HCT116 (cell line): Measurements from ENCODE around the gene CEACAM19. TPM values are rescaled to one million over a fixed set of nuclear protein-coding genes. Genes with fewer than 3 reads are reported as not detected.
A peak's percentile ranks its signal among the peaks of the same experiment; 100 is the strongest.

Experiments used
- ATAC-seq: fragments of 200-7000 bp; cut with Tn5 transposase; 2 replicates; pipeline ENCODE4 v1.9.1; 2020; ENCODE audit warnings: mild to moderate bottlenecking, moderate library complexity
- BruUV-seq: library from RNA; stranded (reverse); fragments of 400-500 nt; replicated peaks from 2 replicates; lab custom pipeline; 2021; lab: Mats Ljungman, UMichigan
- CTCF ChIA-PET: fragments of 300-600 bp; sonication (Branson Sonifier 250); formaldehyde crosslinking; loops from one replicate; lab custom pipeline; 2021; ENCODE audit warnings: antibody characterized with exemption; lab: Charles Lee
- POLR2A ChIA-PET: fragments of 300-600, 350-600 bp; sonication (Branson Sonifier 250); formaldehyde crosslinking; loops from one replicate; lab custom pipeline; 2021; ENCODE audit warnings: antibody characterized with exemption; lab: Charles Lee
- RAD21 ChIA-PET, 2 experiments: fragments of 300-600 bp; sonication (Branson Sonifier 250); formaldehyde crosslinking; loops; one replicate each; lab custom pipeline; 2023; ENCODE audit warnings: low total read pairs in 2 of 2; ENCODE audit not compliant: uncharacterized antibody in 2 of 2, unreplicated experiment in 2 of 2, low non-redundant PET in 1 of 2; lab: Charles Lee
- DNase-seq: peaks from one replicate; pipeline ENCODE4 v3.0.0-alpha.2; 2010; ENCODE audit warnings: low read depth, low spot score
- H2AFZ ChIP-seq: fragments of 200-600 bp; shearing (Covaris generic), sonication (generic); 2 replicates; pipeline ENCODE4 v1.6.1; 2017; ENCODE audit warnings: low read depth, mixed run types, mixed read lengths, antibody characterized with exemption, low read length; ENCODE audit not compliant: poor library complexity, severe bottlenecking
- H3K27ac ChIP-seq: 2 replicates; pipeline ENCODE4 v1.5.1; 2012; ENCODE audit warnings: low read depth, low read length
- H3K27me3 ChIP-seq: fragments of 200-600 bp; sonication (generic); 2 replicates; pipeline ENCODE4 v1.6.1; 2016; ENCODE audit warnings: mixed run types, low read length, mixed read lengths; ENCODE audit not compliant: insufficient read depth
- H3K36me3 ChIP-seq, 2 experiments: fragments of 200-500 bp in 1 of 2; fragments of 200-600 bp in 1 of 2; sonication (Bioruptor generic) in 1 of 2; sonication (generic) in 1 of 2; 2 replicates each; pipeline versions ENCODE4 v1.5.1 to v1.6.1; 2014 to 2016; ENCODE audit warnings: low read length in 2 of 2, inconsistent platforms in 1 of 2, mixed read lengths in 1 of 2, mixed run types in 1 of 2; ENCODE audit not compliant: insufficient read depth in 2 of 2, control insufficient read depth in 1 of 2
- H3K4me1 ChIP-seq, 2 experiments: fragments of 200-600 bp in 1 of 2; sonication (generic) in 1 of 2; 2 replicates each; pipeline versions ENCODE4 v1.5.1 to v1.6.1; 2012 to 2017; ENCODE audit warnings: low read length in 2 of 2, inconsistent platforms in 1 of 2, mild to moderate bottlenecking in 1 of 2, mixed read lengths in 1 of 2, mixed run types in 1 of 2, moderate library complexity in 1 of 2; ENCODE audit not compliant: insufficient read depth in 2 of 2, control insufficient read depth in 1 of 2
- H3K4me2 ChIP-seq: fragments of 200-600 bp; sonication (generic); 2 replicates; pipeline ENCODE4 v1.6.1; 2017; ENCODE audit warnings: mixed run types, low read length, mixed read lengths
- H3K4me3 ChIP-seq, 2 experiments: fragments of 200-600 bp in 1 of 2; sonication (generic) in 1 of 2; replicated peaks in 1 of 2; 2 replicates each; pipeline ENCODE4 v1.5.1; 2011 to 2016; ENCODE audit warnings: low read length in 2 of 2, control low read depth in 1 of 2, low read depth in 1 of 2, mild to moderate bottlenecking in 1 of 2, mixed read lengths in 1 of 2, mixed run types in 1 of 2
- H3K79me2 ChIP-seq: fragments of 200-600 bp; sonication (generic); 2 replicates; pipeline ENCODE4 v1.6.1; 2017; ENCODE audit warnings: mild to moderate bottlenecking, mixed run types, low read length, moderate library complexity, mixed read lengths; ENCODE audit not compliant: insufficient read depth
- H3K9ac ChIP-seq: fragments of 200-600 bp; sonication (generic); 2 replicates; pipeline ENCODE4 v1.6.1; 2016; ENCODE audit warnings: low read length, mixed read lengths
- H3K9me2 ChIP-seq: fragments of 200-600 bp; sonication (generic), shearing (Covaris generic); 2 replicates; pipeline ENCODE4 v1.6.1; 2017; ENCODE audit warnings: mixed run types, mild to moderate bottlenecking, moderate library complexity; ENCODE audit not compliant: insufficient read depth
- H3K9me3 ChIP-seq, 2 experiments: fragments of 200-500 bp in 1 of 2; fragments of 200-600 bp in 1 of 2; sonication (Bioruptor generic) in 1 of 2; sonication (generic) in 1 of 2; 2 replicates each; pipeline ENCODE4 v1.6.1; 2014 to 2017; ENCODE audit warnings: low read length in 2 of 2, mixed read lengths in 2 of 2, inconsistent platforms in 1 of 2, low read depth in 1 of 2, mild to moderate bottlenecking in 1 of 2, mixed run types in 1 of 2, moderate library complexity in 1 of 2; ENCODE audit not compliant: control insufficient read depth in 1 of 2, insufficient read depth in 1 of 2
- H4K20me1 ChIP-seq: fragments of 200-600 bp; sonication (generic), shearing (Covaris generic); 2 replicates; pipeline ENCODE4 v1.6.1; 2017; ENCODE audit warnings: mixed run types, mild to moderate bottlenecking, moderate library complexity; ENCODE audit not compliant: insufficient read depth
- CEBPB ChIP-seq: IDR thresholded peaks from 2 replicates; pipeline ENCODE4 v1.6.1; 2012; ENCODE audit warnings: low read depth
- EGR1 ChIP-seq: IDR thresholded peaks from 2 replicates; pipeline ENCODE4 v1.6.1; 2012; ENCODE audit warnings: low read depth
- POLR2AphosphoS5 ChIP-seq: IDR thresholded peaks from 2 replicates; pipeline ENCODE4 v1.6.1; 2011; ENCODE audit warnings: mild to moderate bottlenecking, low read depth, low read length, moderate library complexity
- SIN3A ChIP-seq: IDR thresholded peaks from 2 replicates; pipeline ENCODE4 v1.6.1; 2012; ENCODE audit warnings: low read depth
- SP1 ChIP-seq: IDR thresholded peaks from 2 replicates; pipeline ENCODE4 v1.6.1; 2012; ENCODE audit warnings: low read depth
- TCF7L2 ChIP-seq: IDR thresholded peaks from 2 replicates; pipeline ENCODE4 v1.7.0; 2011; ENCODE audit warnings: borderline replicate concordance, inconsistent platforms; ENCODE audit not compliant: insufficient read depth, insufficient read length; ENCODE audit errors: extremely low read depth
- YY1 ChIP-seq: IDR thresholded peaks from 2 replicates; pipeline ENCODE4 v1.6.1; 2011; ENCODE audit warnings: low read length, low read depth, moderate library complexity, mild to moderate bottlenecking; ENCODE audit not compliant: insufficient replicate concordance; ENCODE audit errors: extremely low read depth
- ZFX ChIP-seq: fragments of 450-650 bp; IDR thresholded peaks from 2 replicates; pipeline ENCODE4 v1.6.1; 2017
- ZNF274 ChIP-seq: fragments of 200-500 bp; sonication (Bioruptor generic); IDR thresholded peaks from 2 replicates; pipeline ENCODE4 v1.6.1; 2014; ENCODE audit warnings: mild to moderate bottlenecking, low read depth, low read length, inconsistent platforms
- intact Hi-C: fragments of 100-400 bp; cut with micrococcal nuclease; formaldehyde crosslinking; loops from 2 replicates; pipeline ENCODE4 v1.10.0; 2022
- total RNA-seq: library from RNA; stranded (reverse); gene quantifications from one replicate; pipeline ENCODE4 v1.2.1, GENCODE V29; 2021; ENCODE audit not compliant: unreplicated experiment
- TF ChIP-seq, protein P1 (sequence below): IDR thresholded peaks from 2 replicates; pipeline ENCODE4 v1.6.1; 2011; ENCODE audit warnings: mild to moderate bottlenecking, low read length, moderate library complexity; ENCODE audit not compliant: insufficient replicate concordance; ENCODE audit errors: extremely low read depth
- TF ChIP-seq, protein P2 (sequence below): IDR thresholded peaks from 2 replicates; pipeline ENCODE4 v1.6.1; 2012
- TF ChIP-seq, protein P3 (sequence below): IDR thresholded peaks from 2 replicates; pipeline ENCODE4 v1.6.1; 2012; ENCODE audit warnings: low read depth

Gene CEACAM19
- total RNA-seq, 1 experiment from 2014 or later, result 4.0 TPM

DNA sequence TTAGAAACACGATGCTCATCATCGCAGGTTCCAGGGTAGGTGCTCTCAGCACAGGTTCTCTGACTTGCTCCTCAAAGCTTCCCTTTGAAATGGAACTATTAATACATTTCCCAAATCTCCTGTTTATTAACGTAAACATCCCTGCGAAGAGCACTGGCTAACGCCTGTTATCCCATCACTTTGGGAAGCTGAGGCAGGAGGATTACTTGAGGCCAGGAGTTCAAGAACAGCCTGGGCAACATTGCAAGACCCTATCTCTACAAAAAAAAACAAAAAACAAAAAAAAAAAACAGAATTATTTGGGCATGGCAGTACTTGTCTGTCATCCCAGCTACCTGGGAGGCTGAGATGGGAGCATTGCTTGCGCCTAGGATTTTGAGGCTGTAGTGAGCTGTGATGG is 46.3 kb downstream of the CEACAM19 start (continued):
- TF ChIP-seq, protein P1, sequence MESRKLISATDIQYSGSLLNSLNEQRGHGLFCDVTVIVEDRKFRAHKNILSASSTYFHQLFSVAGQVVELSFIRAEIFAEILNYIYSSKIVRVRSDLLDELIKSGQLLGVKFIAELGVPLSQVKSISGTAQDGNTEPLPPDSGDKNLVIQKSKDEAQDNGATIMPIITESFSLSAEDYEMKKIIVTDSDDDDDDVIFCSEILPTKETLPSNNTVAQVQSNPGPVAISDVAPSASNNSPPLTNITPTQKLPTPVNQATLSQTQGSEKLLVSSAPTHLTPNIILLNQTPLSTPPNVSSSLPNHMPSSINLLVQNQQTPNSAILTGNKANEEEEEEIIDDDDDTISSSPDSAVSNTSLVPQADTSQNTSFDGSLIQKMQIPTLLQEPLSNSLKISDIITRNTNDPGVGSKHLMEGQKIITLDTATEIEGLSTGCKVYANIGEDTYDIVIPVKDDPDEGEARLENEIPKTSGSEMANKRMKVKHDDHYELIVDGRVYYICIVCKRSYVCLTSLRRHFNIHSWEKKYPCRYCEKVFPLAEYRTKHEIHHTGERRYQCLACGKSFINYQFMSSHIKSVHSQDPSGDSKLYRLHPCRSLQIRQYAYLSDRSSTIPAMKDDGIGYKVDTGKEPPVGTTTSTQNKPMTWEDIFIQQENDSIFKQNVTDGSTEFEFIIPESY, result no peak
- TF ChIP-seq EGR1 (no peak), POLR2AphosphoS5 (no peak), SIN3A (no peak), YY1 (no peak), ZFX (no peak), ZNF274 (no peak), CEBPB (no peak), SP1 (no peak)
- TF ChIP-seq, protein P2, sequence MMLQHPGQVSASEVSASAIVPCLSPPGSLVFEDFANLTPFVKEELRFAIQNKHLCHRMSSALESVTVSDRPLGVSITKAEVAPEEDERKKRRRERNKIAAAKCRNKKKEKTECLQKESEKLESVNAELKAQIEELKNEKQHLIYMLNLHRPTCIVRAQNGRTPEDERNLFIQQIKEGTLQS, result no peak

DNA sequence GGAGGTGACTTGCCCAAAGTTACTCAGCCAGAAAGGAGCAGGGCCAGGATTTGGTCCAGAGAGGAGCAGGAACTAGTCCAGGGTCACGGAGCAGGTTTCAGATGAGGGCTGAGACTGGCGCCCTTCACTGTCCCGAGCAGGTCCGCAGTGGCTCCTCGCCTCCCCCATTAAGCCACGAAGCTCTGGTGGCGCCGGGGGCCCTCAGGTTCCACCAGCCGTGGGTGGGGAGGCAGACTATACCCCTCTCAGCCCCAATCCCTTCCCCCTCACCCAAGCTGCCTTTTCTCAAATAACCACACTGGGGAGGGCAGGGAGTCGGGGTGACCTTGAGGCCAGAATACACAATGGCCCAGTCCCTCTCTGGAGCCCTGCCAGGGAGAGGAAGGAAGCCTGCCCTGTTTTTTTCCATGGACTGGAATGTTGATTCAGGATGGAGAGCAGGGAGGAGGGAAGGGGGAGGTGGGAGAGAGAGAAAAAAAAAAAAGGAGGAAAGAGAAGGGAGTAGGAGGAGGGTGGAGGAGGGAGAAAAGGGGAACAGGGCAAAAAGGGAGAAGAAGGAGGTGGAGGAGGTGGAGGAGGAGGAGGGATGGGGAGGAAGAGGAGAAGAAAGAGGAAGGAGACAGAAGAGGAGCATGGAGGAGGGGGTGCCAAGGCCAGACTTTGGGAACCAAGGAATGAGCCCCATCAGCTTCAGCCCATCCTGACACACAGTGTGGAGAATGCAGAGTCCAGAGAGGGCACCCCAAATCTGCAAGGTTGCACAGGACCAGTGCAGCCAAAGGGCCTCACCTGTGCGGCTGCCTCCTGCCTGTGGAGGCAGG is 47.4 kb downstream of the CEACAM19 start:
- Histone ChIP-seq H3K9me3 (peaks cover 0 to 9% of the 10 kb centered on the region in 2 experiments; a peak in 1 of 4 replicates), H3K4me2 (peak overlapping the region; percentile 45), H4K20me1 (no peaks in the 10 kb centered on the region), H2AFZ (peak overlapping the region; percentile 57), H3K4me1 (peaks cover 34 to 40% of the 10 kb centered on the region in 2 experiments), H3K27ac (peak overlapping the region; percentile 60), H3K9ac (no peak overlapping the region), H3K36me3 (no peaks in the 10 kb centered on the region), H3K27me3 (no peaks in the 10 kb centered on the region), H3K9me2 (no peaks in the 10 kb centered on the region), H3K79me2 (no peaks in the 10 kb centered on the region), H3K4me3 (no peak overlapping the region)
- BruUV-seq, result no TSS peak
- intact Hi-C loops, result no loop called here
- TF ChIP-seq, protein P1, result no peak
- TF ChIP-seq, protein P3, sequence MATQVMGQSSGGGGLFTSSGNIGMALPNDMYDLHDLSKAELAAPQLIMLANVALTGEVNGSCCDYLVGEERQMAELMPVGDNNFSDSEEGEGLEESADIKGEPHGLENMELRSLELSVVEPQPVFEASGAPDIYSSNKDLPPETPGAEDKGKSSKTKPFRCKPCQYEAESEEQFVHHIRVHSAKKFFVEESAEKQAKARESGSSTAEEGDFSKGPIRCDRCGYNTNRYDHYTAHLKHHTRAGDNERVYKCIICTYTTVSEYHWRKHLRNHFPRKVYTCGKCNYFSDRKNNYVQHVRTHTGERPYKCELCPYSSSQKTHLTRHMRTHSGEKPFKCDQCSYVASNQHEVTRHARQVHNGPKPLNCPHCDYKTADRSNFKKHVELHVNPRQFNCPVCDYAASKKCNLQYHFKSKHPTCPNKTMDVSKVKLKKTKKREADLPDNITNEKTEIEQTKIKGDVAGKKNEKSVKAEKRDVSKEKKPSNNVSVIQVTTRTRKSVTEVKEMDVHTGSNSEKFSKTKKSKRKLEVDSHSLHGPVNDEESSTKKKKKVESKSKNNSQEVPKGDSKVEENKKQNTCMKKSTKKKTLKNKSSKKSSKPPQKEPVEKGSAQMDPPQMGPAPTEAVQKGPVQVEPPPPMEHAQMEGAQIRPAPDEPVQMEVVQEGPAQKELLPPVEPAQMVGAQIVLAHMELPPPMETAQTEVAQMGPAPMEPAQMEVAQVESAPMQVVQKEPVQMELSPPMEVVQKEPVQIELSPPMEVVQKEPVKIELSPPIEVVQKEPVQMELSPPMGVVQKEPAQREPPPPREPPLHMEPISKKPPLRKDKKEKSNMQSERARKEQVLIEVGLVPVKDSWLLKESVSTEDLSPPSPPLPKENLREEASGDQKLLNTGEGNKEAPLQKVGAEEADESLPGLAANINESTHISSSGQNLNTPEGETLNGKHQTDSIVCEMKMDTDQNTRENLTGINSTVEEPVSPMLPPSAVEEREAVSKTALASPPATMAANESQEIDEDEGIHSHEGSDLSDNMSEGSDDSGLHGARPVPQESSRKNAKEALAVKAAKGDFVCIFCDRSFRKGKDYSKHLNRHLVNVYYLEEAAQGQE, result no peak
- TF ChIP-seq SIN3A (no peak), TCF7L2 (no peak), POLR2AphosphoS5 (no peak)
- ChIA-PET POLR2A (no interaction called here), CTCF (interaction anchor here (0.7 to 3.0 kb wide), 6 partner anchors 26 to 148 kb away, joined by 3 to 15 read pairs (median 4); no protein-coding TSS in a partner anchor), RAD21 (interaction anchor here in 1 of 2 experiments (0.7 kb wide), 1 partner anchor 27 kb away, joined by 3 read pairs; no protein-coding TSS in a partner anchor)
- DNase-seq (no peak), ATAC-seq (peak; percentile 41)
